IMR-90 (cell line): ENCODE measurements around the gene ACAD10. TPM values are rescaled to one million over a fixed set of nuclear protein-coding genes. Genes with fewer than 3 reads are reported as not detected.

Experiments
- ATAC-seq: fragments of 200-7000 bp; cut with Tn5 transposase; 2 replicates; pipeline ENCODE4 v1.9.1; 2020; ENCODE audit warnings: low read depth, mild to moderate bottlenecking, moderate library complexity
- BruUV-seq: library from RNA; stranded (reverse); fragments of 400-500 nt; replicated peaks from 2 replicates; lab custom pipeline; 2021; lab: Mats Ljungman, UMichigan
- CTCF ChIA-PET: fragments of 300-600 bp; formaldehyde crosslinking; extraction: SDS; loops from one replicate; lab custom pipeline; 2021; ENCODE audit warnings: antibody characterized with exemption; lab: Yijun Ruan, JAX
- POLR2A ChIA-PET: fragments of 300-600 bp; sonication (Branson Sonifier 250); formaldehyde crosslinking; loops from one replicate; lab custom pipeline; 2022; ENCODE audit warnings: antibody characterized with exemption; ENCODE audit not compliant: unreplicated experiment; lab: Charles Lee
- DNase-seq: peaks from one replicate; pipeline ENCODE4 v3.0.0; 2013
- H2AFZ ChIP-seq: replicated peaks from 2 replicates; pipeline ENCODE3; 2013; ENCODE audit warnings: low read length, mild to moderate bottlenecking; ENCODE audit not compliant: poor library complexity
- H2AK5ac ChIP-seq: 2 replicates; pipeline ENCODE4 v1.6.1; 2013; ENCODE audit warnings: low read depth, low read length, inconsistent platforms
- H2AK9ac ChIP-seq: replicated peaks from 2 replicates; pipeline ENCODE3; 2013; ENCODE audit warnings: mild to moderate bottlenecking, low read depth, low read length, moderate library complexity; ENCODE audit not compliant: poor library complexity
- H2BK120ac ChIP-seq: 2 replicates; pipeline ENCODE4 v1.6.1; 2013; ENCODE audit warnings: low read depth, low read length, inconsistent platforms
- H2BK15ac ChIP-seq: 3 replicates; pipeline ENCODE4 v1.6.1; 2013; ENCODE audit warnings: low read depth, low read length, inconsistent platforms
- H2BK20ac ChIP-seq: 2 replicates; pipeline ENCODE4 v1.6.1; 2013; ENCODE audit warnings: low read depth, mild to moderate bottlenecking, inconsistent platforms, low read length, moderate library complexity
- H2BK5ac ChIP-seq: 2 replicates; pipeline ENCODE4 v1.6.1; 2013; ENCODE audit warnings: mild to moderate bottlenecking, low read depth, low read length, inconsistent platforms; ENCODE audit not compliant: poor library complexity, severe bottlenecking
- H3K14ac ChIP-seq: replicated peaks from 2 replicates; pipeline ENCODE4 v1.6.1; 2013; ENCODE audit warnings: low read depth, low read length, inconsistent platforms
- H3K18ac ChIP-seq: 2 replicates; pipeline ENCODE4 v1.6.1; 2013; ENCODE audit warnings: low read depth, low read length, control low read depth
- H3K23ac ChIP-seq: 2 replicates; pipeline ENCODE4 v1.6.1; 2013; ENCODE audit warnings: low read depth, low read length, inconsistent platforms
- H3K27ac ChIP-seq: 2 replicates; pipeline ENCODE4 v1.5.1; 2013; ENCODE audit warnings: mild to moderate bottlenecking, control low read depth, low read length; ENCODE audit not compliant: insufficient read depth
- H3K27me3 ChIP-seq: 2 replicates; pipeline ENCODE4 v1.6.1; 2013; ENCODE audit warnings: low read length; ENCODE audit not compliant: control insufficient read depth, insufficient read depth
- H3K36me3 ChIP-seq: 2 replicates; pipeline ENCODE4 v1.6.1; 2013; ENCODE audit warnings: low read length, mixed read lengths; ENCODE audit not compliant: control insufficient read depth, insufficient read depth
- H3K4ac ChIP-seq: 2 replicates; pipeline ENCODE4 v1.6.1; 2013; ENCODE audit warnings: low read depth, low read length, inconsistent platforms
- H3K4me1 ChIP-seq: 2 replicates; pipeline ENCODE4 v1.6.1; 2013; ENCODE audit warnings: low read length, mixed read lengths; ENCODE audit not compliant: control insufficient read depth, insufficient read depth
- H3K4me2 ChIP-seq: 2 replicates; pipeline ENCODE4 v1.6.1; 2013; ENCODE audit warnings: low read depth, mild to moderate bottlenecking, control low read depth, low read length, moderate library complexity
- H3K4me3 ChIP-seq: 2 replicates; pipeline ENCODE4 v1.5.1; 2013; ENCODE audit warnings: low read depth, mild to moderate bottlenecking, control low read depth, low read length, moderate library complexity; ENCODE audit not compliant: insufficient read depth
- H3K56ac ChIP-seq: 2 replicates; pipeline ENCODE4 v1.6.1; 2013; ENCODE audit warnings: low read length, inconsistent platforms; ENCODE audit not compliant: insufficient read depth; ENCODE audit errors: extremely low read depth
- H3K79me1 ChIP-seq, 2 experiments: 2 replicates each; pipeline ENCODE4 v1.6.1; 2013; ENCODE audit warnings: low read length in 2 of 2, inconsistent platforms in 1 of 2, low read depth in 1 of 2
- H3K9ac ChIP-seq: 2 replicates; pipeline ENCODE4 v1.6.1; 2013; ENCODE audit warnings: low read depth, low read length, control low read depth
- H3K9me1 ChIP-seq: 2 replicates; pipeline ENCODE4 v1.6.1; 2013; ENCODE audit warnings: low read length, inconsistent platforms; ENCODE audit not compliant: insufficient read depth
- H3K9me3 ChIP-seq: 2 replicates; pipeline ENCODE4 v1.6.1; 2013; ENCODE audit warnings: low read length; ENCODE audit not compliant: control insufficient read depth, insufficient read depth
- H4K20me1 ChIP-seq: 2 replicates; pipeline ENCODE4 v1.6.1; 2013; ENCODE audit warnings: low read length, inconsistent platforms; ENCODE audit not compliant: insufficient read depth
- H4K5ac ChIP-seq: 2 replicates; pipeline ENCODE4 v1.6.1; 2013; ENCODE audit warnings: mild to moderate bottlenecking, low read depth, low read length, control low read depth
- H4K8ac ChIP-seq, 2 experiments: 2 replicates each; pipeline ENCODE4 v1.6.1; 2013; ENCODE audit warnings: low read depth in 2 of 2, low read length in 2 of 2, control low read depth in 1 of 2, inconsistent platforms in 1 of 2
- H4K91ac ChIP-seq: 2 replicates; pipeline ENCODE4 v1.6.1; 2013; ENCODE audit warnings: low read depth, low read length, inconsistent platforms; ENCODE audit not compliant: insufficient read depth
- BHLHE40 ChIP-seq: fragments of 150-350 bp; IDR thresholded peaks from 2 replicates; pipeline ENCODE4 v1.6.1; 2016; ENCODE audit warnings: mild to moderate bottlenecking, low read depth, low read length
- CEBPB ChIP-seq: IDR thresholded peaks from 2 replicates; pipeline ENCODE4 v1.6.1; 2012; ENCODE audit warnings: low read depth, low read length, improper control_type of control experiment
- CHD1 ChIP-seq: IDR thresholded peaks from 2 replicates; pipeline ENCODE4 v1.6.1; 2012; ENCODE audit warnings: low read depth, low read length, improper control_type of control experiment
- CTCF ChIP-seq: conservative IDR thresholded peaks from 2 replicates; pipeline ENCODE4 v1.5.1; 2012; ENCODE audit warnings: mild to moderate bottlenecking, low read depth, low read length, improper control_type of control experiment
- ELK1 ChIP-seq: fragments of 150-350 bp; IDR thresholded peaks from 2 replicates; pipeline ENCODE4 v1.6.1; 2016; ENCODE audit warnings: low read depth, mild to moderate bottlenecking, low read length, moderate library complexity, borderline replicate concordance
- FOS ChIP-seq: fragments of 150-350 bp; IDR thresholded peaks from 2 replicates; pipeline ENCODE4 v1.6.1; 2016; ENCODE audit warnings: low read depth, low read length
- MAFK ChIP-seq: IDR thresholded peaks from 2 replicates; pipeline ENCODE4 v1.6.1; 2012; ENCODE audit warnings: low read depth, low read length, improper control_type of control experiment
- MAZ ChIP-seq: IDR thresholded peaks from 2 replicates; pipeline ENCODE4 v1.6.1; 2012; ENCODE audit warnings: low read depth, mild to moderate bottlenecking, low read length, improper control_type of control experiment, moderate library complexity, borderline replicate concordance
- POLR2A ChIP-seq: IDR thresholded peaks from 2 replicates; pipeline ENCODE4 v1.6.1; 2012; ENCODE audit warnings: mild to moderate bottlenecking, low read depth, low read length
- RAD21 ChIP-seq: IDR thresholded peaks from 2 replicates; pipeline ENCODE4 v1.6.1; 2012; ENCODE audit warnings: low read length, improper control_type of control experiment
- RCOR1 ChIP-seq: IDR thresholded peaks from 2 replicates; pipeline ENCODE4 v1.6.1; 2012; ENCODE audit warnings: mild to moderate bottlenecking, low read length, improper control_type of control experiment; ENCODE audit not compliant: insufficient replicate concordance
- RFX5 ChIP-seq: IDR thresholded peaks from 2 replicates; pipeline ENCODE4 v1.8.0; 2012; ENCODE audit warnings: low read depth, mild to moderate bottlenecking, low read length, moderate library complexity
- SMC3 ChIP-seq: fragments of 150-350 bp; IDR thresholded peaks from 2 replicates; pipeline ENCODE4 v1.6.1; 2016; ENCODE audit warnings: low read depth, mild to moderate bottlenecking, antibody characterized with exemption, low read length, moderate library complexity
- USF2 ChIP-seq: fragments of 150-350 bp; IDR thresholded peaks from 2 replicates; pipeline ENCODE4 v1.6.1; 2017; ENCODE audit warnings: mild to moderate bottlenecking, antibody characterized with exemption, low read length, low read depth
- WGBS, 2 experiments: methylation state at CpG; one replicate each; pipeline versions ENCODE4 v1.1.5 to v1.1.7; 2013; ENCODE audit warnings: missing lambda C conversion rate in 2 of 2; ENCODE audit not compliant: insufficient read length in 1 of 2; ENCODE audit errors: extremely low coverage in 2 of 2; 5-methylcytosine and 5-hydroxymethylcytosine counted together
- dilution Hi-C: fragments of 300-500 bp; cut with HindIII; formaldehyde crosslinking; loops from one replicate; pipeline ENCODE4 v1.14.3; 2018; ENCODE audit warnings: low sequenced_read_pairs; ENCODE audit not compliant: unreplicated experiment
- in situ Hi-C: fragments of 300-500 bp; cut with MboI; formaldehyde crosslinking; loops from 3 replicates; pipeline ENCODE4 v1.14.3; 2019; ENCODE audit warnings: low sequenced_read_pairs, inconsistent platforms, mixed read lengths
- intact Hi-C: fragments of 100-400 bp; cut with micrococcal nuclease; formaldehyde crosslinking; loops from 2 replicates; pipeline ENCODE4 v1.10.0; 2022
- polyA plus RNA-seq, 3 experiments: library from polyadenylated mRNA; depleted of rRNA; stranded (reverse); fragments of >200 nt; gene quantifications; 2 replicates each; pipeline ENCODE4 v1.2.3, GENCODE V29; 2012; ENCODE audit warnings: low replicate concordance in 1 of 3
- total RNA-seq: library from RNA; depleted of rRNA; stranded (reverse); fragments of >200 nt; gene quantifications from 2 replicates; pipeline ENCODE4 v1.2.3, GENCODE V29; 2012

Gene ACAD10
- total and polyA plus RNA-seq, 2 of the 4 experiments (the other 2 are of a cell fraction): 12.4 to 21.0 TPM

- Histone ChIP-seq H3K56ac (no peak overlapping the region), H3K36me3 (peaks cover 29% of the 10 kb centered on the region), H2AK5ac (no peak overlapping the region), H3K23ac (no peak overlapping the region), H4K8ac (no peak overlapping the region), H3K27ac (no peak overlapping the region), H3K4me2 (no peak overlapping the region), H3K9me1 (peaks cover 21% of the 10 kb centered on the region), H3K79me1 (peaks cover 6 to 55% of the 10 kb centered on the region in 2 experiments; a peak in 3 of 4 replicates), H3K9me3 (no peaks in the 10 kb centered on the region), H3K4me1 (peaks cover 16% of the 10 kb centered on the region), H4K5ac (no peak overlapping the region), H3K4ac (no peak overlapping the region), H4K20me1 (peaks cover 28% of the 10 kb centered on the region; the same call in 1 of the 2 replicates), H2BK20ac (no peak overlapping the region), H2BK5ac (no peak overlapping the region), H3K4me3 (no peak overlapping the region), H4K91ac (no peak overlapping the region), H2BK15ac (no peak overlapping the region), H3K9ac (no peak overlapping the region), H3K18ac (no peak overlapping the region), H3K27me3 (no peaks in the 10 kb centered on the region), H3K14ac (no peak overlapping the region), H2AFZ (no peak overlapping the region), H2BK120ac (no peak overlapping the region), H2AK9ac (no peak overlapping the region)
- CTCF ChIA-PET: no interaction called here
- no TSS peak for BruUV-seq
- dilution Hi-C loops: no loop called here
- POLR2A ChIA-PET: no interaction called here
- intact Hi-C loops: no loop called here
- ATAC-seq (no peak), DNase-seq (peak; percentile 71)
- WGBS, 2 experiments: 94% methylated on average over 3 of the region's 5 CpGs; no CpG with 5 or more reads in 1 of the 2 experiments
- in situ Hi-C loops: no loop called here
- TF ChIP-seq RCOR1: no peak
- TF ChIP-seq FOS: no peak
- TF ChIP-seq BHLHE40: no peak
- TF ChIP-seq RAD21: no peak
- no peak for TF ChIP-seq CEBPB
- no peak for TF ChIP-seq ELK1
- TF ChIP-seq MAZ: no peak
- TF ChIP-seq POLR2A: no peak
- TF ChIP-seq CTCF: no peak
- TF ChIP-seq USF2: no peak
- no peak for TF ChIP-seq CHD1
- no peak for TF ChIP-seq MAFK
- no peak for TF ChIP-seq SMC3
- no peak for TF ChIP-seq RFX5
Measured at GRCh38 chr12:111645433-111645832, 40.4 kb upstream of the ACAD10 start.
